GM21526 (cell line): Measurements from ENCODE around the gene CBLN2.
A peak's percentile ranks its signal among the peaks of the same experiment; 100 is the strongest.

Experiments
- ATAC-seq: cut with Tn5 transposase; IDR thresholded peaks from one replicate; pipeline ENCODE4 v1.9.1; 2021; ENCODE audit warnings: moderate library complexity; ENCODE audit not compliant: unreplicated experiment, low FRiP score

Gene CBLN2

GRCh38 chr18:72544092-72544886 is at the start of gene CBLN2:
Gene CBLN2 (minus strand): TSS chr18:72544342. CDS start chr18:72542160, 2,182 bp downstream.
- ATAC-seq, result peak; percentile 97

GRCh38 chr18:72588360-72588759 is 44.2 kb upstream of the CBLN2 start:
- no peak for ATAC-seq

GRCh38 chr18:72584787-72585186 is 40.6 kb upstream of the CBLN2 start:
- ATAC-seq, result no peak

- ATAC-seq, result no peak
Measured at GRCh38 chr18:72581976-72582375, 37.8 kb upstream of the CBLN2 start.

GRCh38 chr18:72572896-72573295 is 28.8 kb upstream of the CBLN2 start:
- ATAC-seq, result no peak

- ATAC-seq, result no peak
Measured at GRCh38 chr18:72566290-72566689, 22.1 kb upstream of the CBLN2 start.

GRCh38 chr18:72555968-72556367 is 11.8 kb upstream of the CBLN2 start:
- ATAC-seq, result no peak

- no peak for ATAC-seq
Measured at GRCh38 chr18:72555101-72555500, 11.0 kb upstream of the CBLN2 start.

GRCh38 chr18:72543357-72544055 is 636 bp downstream of the CBLN2 start:
- ATAC-seq, result no peak

- ATAC-seq, result no peak
Measured at GRCh38 chr18:72542984-72543356, 1.2 kb downstream of the CBLN2 start.

- no peak for ATAC-seq
Measured at GRCh38 chr18:72542342-72542741, 1.8 kb downstream of the CBLN2 start.

GRCh38 chr18:72541871-72542332 is 2.2 kb downstream of the CBLN2 start:
- no peak for ATAC-seq

GRCh38 chr18:72539901-72540300 is 4.2 kb downstream of the CBLN2 start:
- no peak for ATAC-seq

- ATAC-seq, result no peak
Measured at GRCh38 chr18:72530622-72531021, 13.5 kb downstream of the CBLN2 start.

GRCh38 chr18:72504866-72505265 is 39.3 kb downstream of the CBLN2 start:
- ATAC-seq, result no peak

GRCh38 chr18:72502671-72503431 is 41.3 kb downstream of the CBLN2 start:
- no peak for ATAC-seq

GRCh38 chr18:72492497-72492896 is 51.6 kb downstream of the CBLN2 start:
- no peak for ATAC-seq
